ENCODE data around the gene SLC38A5.

SLC38A5 gene

GRCh38 chrX:48474127-48474526, 4.1 kb upstream of the SLC38A5 start:
- ChIA-PET CTCF (interaction anchor here (0.6 to 1.1 kb wide), 5 partner anchors 24 to 413 kb away, joined by 3 to 5 read pairs (median 3); no protein-coding TSS in a partner anchor), POLR2A (ENCODE audit: low non-redundant PET) (interaction anchor here (0.5 kb wide), 1 partner anchor 55 kb away, joined by 5 read pairs; no protein-coding TSS in a partner anchor)
- TF ChIP-seq, protein P1, sequence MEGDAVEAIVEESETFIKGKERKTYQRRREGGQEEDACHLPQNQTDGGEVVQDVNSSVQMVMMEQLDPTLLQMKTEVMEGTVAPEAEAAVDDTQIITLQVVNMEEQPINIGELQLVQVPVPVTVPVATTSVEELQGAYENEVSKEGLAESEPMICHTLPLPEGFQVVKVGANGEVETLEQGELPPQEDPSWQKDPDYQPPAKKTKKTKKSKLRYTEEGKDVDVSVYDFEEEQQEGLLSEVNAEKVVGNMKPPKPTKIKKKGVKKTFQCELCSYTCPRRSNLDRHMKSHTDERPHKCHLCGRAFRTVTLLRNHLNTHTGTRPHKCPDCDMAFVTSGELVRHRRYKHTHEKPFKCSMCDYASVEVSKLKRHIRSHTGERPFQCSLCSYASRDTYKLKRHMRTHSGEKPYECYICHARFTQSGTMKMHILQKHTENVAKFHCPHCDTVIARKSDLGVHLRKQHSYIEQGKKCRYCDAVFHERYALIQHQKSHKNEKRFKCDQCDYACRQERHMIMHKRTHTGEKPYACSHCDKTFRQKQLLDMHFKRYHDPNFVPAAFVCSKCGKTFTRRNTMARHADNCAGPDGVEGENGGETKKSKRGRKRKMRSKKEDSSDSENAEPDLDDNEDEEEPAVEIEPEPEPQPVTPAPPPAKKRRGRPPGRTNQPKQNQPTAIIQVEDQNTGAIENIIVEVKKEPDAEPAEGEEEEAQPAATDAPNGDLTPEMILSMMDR (conservative IDR thresholded peaks at IDR 0.05; ENCODE audit: low read depth): no peak
- H3K27ac ChIP-seq: peak overlapping the region; percentile 78
- no peak for DNase-seq (ENCODE audit: low spot score)

- no peak for DNase-seq (ENCODE audit: low spot score)
- CTCF ChIA-PET: interaction anchor here (0.6 kb wide), 1 partner anchor 413 kb away, joined by 3 read pairs; no protein-coding TSS in a partner anchor
- POLR2A ChIA-PET (ENCODE audit: low non-redundant PET): no interaction called here
- TF ChIP-seq, protein P1 (conservative IDR thresholded peaks at IDR 0.05; ENCODE audit: low read depth): no peak
- peak overlapping the region; percentile 21 for H3K27ac ChIP-seq
Observed at GRCh38 chrX:48473704-48473990, 3.6 kb upstream of the SLC38A5 start.

DNA sequence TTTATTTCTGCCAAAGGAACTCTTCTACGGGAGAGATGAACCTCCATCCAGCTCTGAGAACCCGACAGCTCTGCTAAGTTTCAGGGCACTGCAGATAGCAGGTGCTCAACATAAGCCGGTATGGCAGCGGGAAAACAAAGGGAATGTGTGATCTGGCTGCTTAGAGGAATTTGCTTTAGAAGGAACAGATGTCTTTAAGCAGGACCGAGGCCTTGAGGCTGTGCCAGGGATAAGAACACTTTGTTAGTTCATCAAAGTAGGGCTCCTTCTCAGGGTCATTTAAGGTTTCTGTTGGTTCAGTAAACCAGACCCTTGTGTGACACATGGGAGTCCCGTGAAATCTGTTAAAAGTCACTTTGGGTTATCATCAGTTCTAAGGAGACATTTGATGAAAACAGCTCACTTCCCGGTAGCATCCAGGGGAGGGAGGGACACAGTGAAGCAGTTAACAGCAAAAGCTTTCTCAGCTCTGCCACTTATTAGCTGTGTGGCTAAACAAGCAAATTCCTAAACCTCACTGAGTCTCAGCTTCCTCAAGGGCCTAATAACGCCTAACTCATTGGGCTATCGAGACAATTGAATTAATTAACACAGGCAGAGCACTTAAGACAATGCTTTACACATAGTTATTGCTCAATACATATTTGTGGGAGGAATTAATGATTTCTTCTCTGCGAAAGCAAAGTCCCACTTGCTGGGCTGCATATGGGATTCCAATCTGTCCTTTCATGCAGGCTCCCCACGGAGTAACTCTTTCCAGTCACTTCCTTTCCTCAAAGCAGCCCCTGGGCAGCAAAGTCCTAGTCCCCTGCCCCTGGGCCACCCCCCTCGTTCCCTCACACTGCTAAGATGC, 3.0 kb upstream of the SLC38A5 start:
- ChIA-PET POLR2A (ENCODE audit: low non-redundant PET) (no interaction called here), CTCF (interaction anchor here (0.6 kb wide), 1 partner anchor 412 kb away, joined by 3 read pairs; no protein-coding TSS in a partner anchor)
- H3K27ac ChIP-seq: peak overlapping the region; percentile 21
- DNase-seq (ENCODE audit: low spot score): no peak
- TF ChIP-seq, protein P1 (conservative IDR thresholded peaks at IDR 0.05; ENCODE audit: low read depth): no peak

GRCh38 chrX:48472225-48472624, 2.2 kb upstream of the SLC38A5 start:
- TF ChIP-seq, protein P1 (conservative IDR thresholded peaks at IDR 0.05; ENCODE audit: low read depth): no peak
- ChIA-PET POLR2A (ENCODE audit: low non-redundant PET) (no interaction called here), CTCF (no interaction called here)
- no peak overlapping the region for H3K27ac ChIP-seq
- DNase-seq (ENCODE audit: low spot score): no peak

DNA sequence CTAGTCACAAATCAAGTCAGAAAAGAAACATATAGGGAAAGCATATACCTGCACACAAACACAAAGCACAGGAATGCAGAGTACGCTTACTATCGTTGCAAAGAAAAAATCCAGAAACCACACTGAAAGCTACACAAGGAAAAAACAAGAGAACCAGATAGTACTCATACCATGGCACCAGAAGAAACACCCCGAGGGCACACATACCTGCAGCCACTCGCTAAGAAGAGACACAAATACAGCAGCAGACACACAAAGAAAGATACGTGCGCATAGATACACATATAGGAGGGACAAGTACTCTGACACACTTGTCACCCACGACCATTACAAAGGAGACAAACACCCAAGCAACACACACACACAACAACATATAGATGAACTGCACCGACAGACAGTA, 1.4 kb upstream of the SLC38A5 start:
- no peak overlapping the region for H3K27ac ChIP-seq
- DNase-seq (ENCODE audit: low spot score): no peak
- ChIA-PET CTCF (no interaction called here), POLR2A (ENCODE audit: low non-redundant PET) (no interaction called here)
- TF ChIP-seq, protein P1 (conservative IDR thresholded peaks at IDR 0.05; ENCODE audit: low read depth): no peak

- no peak overlapping the region for H3K27ac ChIP-seq
- CTCF ChIA-PET: no interaction called here
- TF ChIP-seq, protein P1 (conservative IDR thresholded peaks at IDR 0.05; ENCODE audit: low read depth): no peak
- no peak for DNase-seq (ENCODE audit: low spot score)
- POLR2A ChIA-PET (ENCODE audit: low non-redundant PET): no interaction called here
Observed at GRCh38 chrX:48470833-48471118, 716 bp upstream of the SLC38A5 start.

Data from RWPE1 (cell line).